Astrocyte (in vitro differentiated cells and primary cell): ENCODE results near the gene ZC3H7A. TPM values are rescaled to one million over a fixed set of nuclear protein-coding genes. Genes with fewer than 3 reads are reported as not detected.

ENCODE experiments used
- DNase-seq: peaks from one replicate; pipeline ENCODE4 v3.0.0-alpha.2; 2010; ENCODE audit warnings: low read depth
- FAIRE-seq: peaks from 2 replicates; lab custom pipeline; 2011; peaks lifted over from hg19 to GRCh38; lab: Jason Lieb, UNC
- H2AFZ ChIP-seq: 2 replicates; pipeline ENCODE4 v1.6.0; 2012; ENCODE audit warnings: low read depth, low read length, inconsistent platforms
- H3K27ac ChIP-seq: 2 replicates; pipeline ENCODE4 v1.5.1; 2011; ENCODE audit warnings: low read depth, low read length, inconsistent platforms
- H3K27me3 ChIP-seq: 2 replicates; pipeline ENCODE4 v1.6.0; 2011; ENCODE audit warnings: low read length, inconsistent platforms; ENCODE audit not compliant: insufficient read depth
- H3K36me3 ChIP-seq: 2 replicates; pipeline ENCODE4 v1.5.1; 2011; ENCODE audit warnings: low read length, inconsistent platforms; ENCODE audit not compliant: insufficient read depth
- H3K4me1 ChIP-seq: 2 replicates; pipeline ENCODE4 v1.5.1; 2011; ENCODE audit warnings: low read length, inconsistent platforms; ENCODE audit not compliant: insufficient read depth
- H3K4me2 ChIP-seq: 2 replicates; pipeline ENCODE4 v1.6.0; 2012; ENCODE audit warnings: low read length, inconsistent platforms
- H3K4me3 ChIP-seq: 2 replicates; pipeline ENCODE4 v1.5.1; 2011; ENCODE audit warnings: low read depth, mild to moderate bottlenecking, low read length, inconsistent platforms; ENCODE audit not compliant: insufficient read depth
- H3K79me2 ChIP-seq: 2 replicates; pipeline ENCODE4 v1.6.0; 2012; ENCODE audit warnings: mild to moderate bottlenecking, low read length, inconsistent platforms; ENCODE audit not compliant: insufficient read depth
- H3K9ac ChIP-seq: 2 replicates; pipeline ENCODE4 v1.6.0; 2012; ENCODE audit warnings: mild to moderate bottlenecking, low read length, inconsistent platforms
- H3K9me3 ChIP-seq: 2 replicates; pipeline ENCODE4 v1.5.1; 2012; ENCODE audit warnings: low read depth, mild to moderate bottlenecking, low read length, inconsistent platforms; ENCODE audit not compliant: insufficient read depth
- H4K20me1 ChIP-seq: 2 replicates; pipeline ENCODE4 v1.6.0; 2012; ENCODE audit warnings: low read length, inconsistent platforms; ENCODE audit not compliant: insufficient read depth
- H3K27ac Mint-ChIP-seq: one replicate; pipeline ENCODE4 v1.8.0; 2021; ENCODE audit warnings: mild to moderate bottlenecking, mixed read lengths; ENCODE audit not compliant: unreplicated experiment
- H3K27me3 Mint-ChIP-seq: one replicate; pipeline ENCODE4 v1.8.0; 2021; ENCODE audit warnings: low read depth, mixed read lengths; ENCODE audit not compliant: unreplicated experiment
- H3K36me3 Mint-ChIP-seq: one replicate; pipeline ENCODE4 v1.8.0; 2021; ENCODE audit warnings: low read depth, mixed read lengths; ENCODE audit not compliant: unreplicated experiment
- H3K4me1 Mint-ChIP-seq: one replicate; pipeline ENCODE4 v1.8.0; 2021; ENCODE audit warnings: low read depth, mixed read lengths; ENCODE audit not compliant: unreplicated experiment
- H3K4me3 Mint-ChIP-seq: one replicate; pipeline ENCODE4 v1.8.0; 2021; ENCODE audit warnings: mild to moderate bottlenecking, moderate library complexity, mixed read lengths; ENCODE audit not compliant: unreplicated experiment
- H3K9me3 Mint-ChIP-seq: one replicate; pipeline ENCODE4 v1.8.0; 2021; ENCODE audit warnings: mild to moderate bottlenecking, mixed read lengths; ENCODE audit not compliant: unreplicated experiment
- EZH2 ChIP-seq: IDR thresholded peaks from 2 replicates; pipeline ENCODE4 v1.6.1; 2012; ENCODE audit warnings: mild to moderate bottlenecking, low read length, inconsistent platforms; ENCODE audit not compliant: insufficient read depth
- total RNA-seq: library from RNA; stranded (reverse); gene quantifications from 2 replicates; pipeline ENCODE4 v1.2.1, GENCODE V29; 2021
- TF ChIP-seq, protein P1 (sequence below): IDR thresholded peaks from 2 replicates; pipeline ENCODE4 v1.5.1; 2011; ENCODE audit warnings: low read depth, mild to moderate bottlenecking, inconsistent platforms, low read length, moderate library complexity; ENCODE audit not compliant: insufficient read depth

ZC3H7A gene
- total RNA-seq, 1 donor from 2014 or later, result 68.7 TPM

DNA sequence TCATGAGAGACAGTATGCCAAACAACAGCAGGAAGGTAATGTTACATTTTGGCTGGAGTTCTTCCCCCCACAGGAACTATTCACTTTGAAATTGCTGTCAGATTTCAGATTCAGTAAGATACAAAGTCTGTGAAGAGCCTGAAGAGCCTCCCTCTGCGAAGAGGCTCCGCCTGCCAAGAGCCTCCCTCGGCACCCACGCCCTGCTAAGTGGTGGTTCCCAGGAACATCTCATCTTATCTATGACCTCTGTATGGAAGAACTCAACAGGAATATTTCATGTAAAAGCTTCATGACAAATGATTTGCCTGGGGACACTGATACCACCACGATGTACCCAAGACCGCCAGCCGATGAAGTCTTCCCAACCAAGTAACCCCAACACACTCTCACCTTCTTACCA is 3.2 kb downstream of the ZC3H7A start:
- no peak for TF ChIP-seq EZH2
- TF ChIP-seq, protein P1, sequence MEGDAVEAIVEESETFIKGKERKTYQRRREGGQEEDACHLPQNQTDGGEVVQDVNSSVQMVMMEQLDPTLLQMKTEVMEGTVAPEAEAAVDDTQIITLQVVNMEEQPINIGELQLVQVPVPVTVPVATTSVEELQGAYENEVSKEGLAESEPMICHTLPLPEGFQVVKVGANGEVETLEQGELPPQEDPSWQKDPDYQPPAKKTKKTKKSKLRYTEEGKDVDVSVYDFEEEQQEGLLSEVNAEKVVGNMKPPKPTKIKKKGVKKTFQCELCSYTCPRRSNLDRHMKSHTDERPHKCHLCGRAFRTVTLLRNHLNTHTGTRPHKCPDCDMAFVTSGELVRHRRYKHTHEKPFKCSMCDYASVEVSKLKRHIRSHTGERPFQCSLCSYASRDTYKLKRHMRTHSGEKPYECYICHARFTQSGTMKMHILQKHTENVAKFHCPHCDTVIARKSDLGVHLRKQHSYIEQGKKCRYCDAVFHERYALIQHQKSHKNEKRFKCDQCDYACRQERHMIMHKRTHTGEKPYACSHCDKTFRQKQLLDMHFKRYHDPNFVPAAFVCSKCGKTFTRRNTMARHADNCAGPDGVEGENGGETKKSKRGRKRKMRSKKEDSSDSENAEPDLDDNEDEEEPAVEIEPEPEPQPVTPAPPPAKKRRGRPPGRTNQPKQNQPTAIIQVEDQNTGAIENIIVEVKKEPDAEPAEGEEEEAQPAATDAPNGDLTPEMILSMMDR, result no peak
- peaks cover 55% of the 10 kb centered on the region for H4K20me1 ChIP-seq
- peak overlapping the region; percentile 38 for H3K27ac Mint-ChIP-seq
- no peaks in the 10 kb centered on the region for H3K9me3 Mint-ChIP-seq
- H3K9ac ChIP-seq, result no peak overlapping the region
- no peaks in the 10 kb centered on the region for H3K9me3 ChIP-seq
- H3K79me2 ChIP-seq, result peaks cover 94% of the 10 kb centered on the region
- peaks cover 5% of the 10 kb centered on the region for H3K36me3 ChIP-seq
- H3K4me3 ChIP-seq, result no peak overlapping the region
- FAIRE-seq (no peak), DNase-seq (no peak)
- peaks cover 50% of the 10 kb centered on the region for H3K4me1 Mint-ChIP-seq
- no peak overlapping the region for H3K27ac ChIP-seq
- no peaks in the 10 kb centered on the region for H3K27me3 ChIP-seq
- no peak overlapping the region for H3K4me2 ChIP-seq
- H3K27me3 Mint-ChIP-seq, result no peaks in the 10 kb centered on the region
- peaks cover 18% of the 10 kb centered on the region for H3K4me1 ChIP-seq
- no peak overlapping the region for H2AFZ ChIP-seq
- peaks cover 8% of the 10 kb centered on the region for H3K36me3 Mint-ChIP-seq
- peak overlapping the region; percentile 74 for H3K4me3 Mint-ChIP-seq

- Histone ChIP-seq H3K4me2 (no peak overlapping the region), H3K4me1 (peaks cover 6% of the 10 kb centered on the region), H3K9ac (no peak overlapping the region), H3K79me2 (peaks cover 94% of the 10 kb centered on the region), H3K27ac (no peak overlapping the region), H2AFZ (no peak overlapping the region), H3K9me3 (no peaks in the 10 kb centered on the region), H3K36me3 (peaks cover 5% of the 10 kb centered on the region), H4K20me1 (peaks cover 66% of the 10 kb centered on the region), H3K4me3 (no peak overlapping the region), H3K27me3 (no peaks in the 10 kb centered on the region)
- H3K4me1 Mint-ChIP-seq, result peaks cover 49% of the 10 kb centered on the region
- no peak for DNase-seq
- no peak overlapping the region for H3K4me3 Mint-ChIP-seq
- no peaks in the 10 kb centered on the region for H3K9me3 Mint-ChIP-seq
- H3K27ac Mint-ChIP-seq, result no peak overlapping the region
- FAIRE-seq, result no peak
- H3K27me3 Mint-ChIP-seq, result no peaks in the 10 kb centered on the region
- no peak for TF ChIP-seq EZH2
- TF ChIP-seq, protein P1, result no peak
- H3K36me3 Mint-ChIP-seq, result peaks cover 11% of the 10 kb centered on the region
Observed at GRCh38 chr16:11792410-11793241, 4.4 kb downstream of the ZC3H7A start.
